HG02642 (cell line): Measurements from ENCODE around the gene RIOK3.
"Not testable (repeated sequence)": the region's sequence is repeated elsewhere in the genome, so short reads cannot be mapped to it uniquely, and the experiment has no call there.

Experiments used
- ATAC-seq: cut with Tn5 transposase; IDR thresholded peaks from one replicate; pipeline ENCODE4 v1.9.1; 2021; ENCODE audit warnings: mild to moderate bottlenecking; ENCODE audit not compliant: unreplicated experiment, poor library complexity

Gene RIOK3

GRCh38 chr18:23452728-23453679 is at the start of gene RIOK3:
Gene RIOK3, plus strand, starts transcription at chr18:23453287. Its CDS starts 153 bp downstream, at chr18:23453440.
- ATAC-seq, result peak; percentile 98

- no peak for ATAC-seq
Observed at GRCh38 chr18:23403310-23403709, 49.8 kb upstream of the RIOK3 start.

- no peak for ATAC-seq
Observed at GRCh38 chr18:23405636-23406035, 47.5 kb upstream of the RIOK3 start.

GRCh38 chr18:23406271-23406787 is 46.8 kb upstream of the RIOK3 start:
- ATAC-seq, result no peak

GRCh38 chr18:23412351-23412964 is 40.6 kb upstream of the RIOK3 start:
- no peak for ATAC-seq

- no peak for ATAC-seq
Observed at GRCh38 chr18:23415515-23415914, 37.6 kb upstream of the RIOK3 start.

GRCh38 chr18:23416298-23416697 is 36.8 kb upstream of the RIOK3 start:
- no peak for ATAC-seq

GRCh38 chr18:23421277-23421676 is 31.8 kb upstream of the RIOK3 start:
- no peak for ATAC-seq

- peak; percentile 92 for ATAC-seq
Observed at GRCh38 chr18:23422751-23423418, 30.2 kb upstream of the RIOK3 start.

GRCh38 chr18:23424616-23425015 is 28.5 kb upstream of the RIOK3 start:
- no peak for ATAC-seq

GRCh38 chr18:23428821-23429220 is 24.3 kb upstream of the RIOK3 start:
- no peak for ATAC-seq

GRCh38 chr18:23429538-23429937 is 23.5 kb upstream of the RIOK3 start:
- ATAC-seq, result not testable (repeated sequence)

GRCh38 chr18:23433360-23433759 is 19.7 kb upstream of the RIOK3 start:
- no peak for ATAC-seq

- peak; percentile 99 for ATAC-seq
Observed at GRCh38 chr18:23437357-23438045, 15.6 kb upstream of the RIOK3 start.

GRCh38 chr18:23438046-23438377 is 15.1 kb upstream of the RIOK3 start:
- ATAC-seq, result no peak

- no peak for ATAC-seq
Observed at GRCh38 chr18:23438608-23439366, 14.3 kb upstream of the RIOK3 start.

GRCh38 chr18:23440131-23440530 is 13.0 kb upstream of the RIOK3 start:
- no peak for ATAC-seq

- no peak for ATAC-seq
Observed at GRCh38 chr18:23442958-23443357, 10.1 kb upstream of the RIOK3 start.

- ATAC-seq, result no peak
Observed at GRCh38 chr18:23448291-23448690, 4.8 kb upstream of the RIOK3 start.

GRCh38 chr18:23450022-23450421 is 3.1 kb upstream of the RIOK3 start:
- ATAC-seq, result no peak
